NT2/D1 (cell line): ENCODE results near the gene MT1H.

Experiments used
- SUZ12 ChIP-seq: IDR thresholded peaks from 2 replicates; pipeline ENCODE4 v1.6.1; 2011; ENCODE audit not compliant: insufficient read length, insufficient read depth; ENCODE audit errors: extremely low read depth
- ZNF274 ChIP-seq: IDR thresholded peaks from 2 replicates; pipeline ENCODE4 v1.6.1; 2011; ENCODE audit warnings: mild to moderate bottlenecking, low read depth, low read length

DNA sequence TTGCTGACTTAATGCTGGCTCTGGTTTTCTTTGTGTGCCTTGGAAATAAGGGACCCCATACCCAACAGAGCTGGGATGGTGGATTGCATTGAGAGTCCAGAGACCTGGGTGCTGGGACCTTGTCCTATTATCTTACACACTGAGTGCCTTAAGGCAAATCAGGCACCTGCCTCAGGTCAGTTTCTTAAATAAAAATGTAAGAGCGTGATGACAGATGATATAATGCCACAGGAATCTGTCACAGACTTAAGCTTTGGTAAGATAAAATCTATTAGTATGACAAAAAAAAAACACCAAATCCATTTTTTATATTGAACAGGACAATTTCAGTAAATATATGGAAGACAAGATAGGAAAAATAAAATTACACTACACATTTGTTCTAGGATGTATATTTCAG, 29.5 kb upstream of the MT1H start:
- TF ChIP-seq SUZ12 (no peak), ZNF274 (no peak)
